GM21367 (cell line): ENCODE data around the gene TMEM272.
A peak's percentile ranks its signal among the peaks of the same experiment; 100 is the strongest.

Experiments used
- ATAC-seq: cut with Tn5 transposase; IDR thresholded peaks from one replicate; pipeline ENCODE4 v1.9.1; 2021; ENCODE audit not compliant: unreplicated experiment

TMEM272 gene

DNA sequence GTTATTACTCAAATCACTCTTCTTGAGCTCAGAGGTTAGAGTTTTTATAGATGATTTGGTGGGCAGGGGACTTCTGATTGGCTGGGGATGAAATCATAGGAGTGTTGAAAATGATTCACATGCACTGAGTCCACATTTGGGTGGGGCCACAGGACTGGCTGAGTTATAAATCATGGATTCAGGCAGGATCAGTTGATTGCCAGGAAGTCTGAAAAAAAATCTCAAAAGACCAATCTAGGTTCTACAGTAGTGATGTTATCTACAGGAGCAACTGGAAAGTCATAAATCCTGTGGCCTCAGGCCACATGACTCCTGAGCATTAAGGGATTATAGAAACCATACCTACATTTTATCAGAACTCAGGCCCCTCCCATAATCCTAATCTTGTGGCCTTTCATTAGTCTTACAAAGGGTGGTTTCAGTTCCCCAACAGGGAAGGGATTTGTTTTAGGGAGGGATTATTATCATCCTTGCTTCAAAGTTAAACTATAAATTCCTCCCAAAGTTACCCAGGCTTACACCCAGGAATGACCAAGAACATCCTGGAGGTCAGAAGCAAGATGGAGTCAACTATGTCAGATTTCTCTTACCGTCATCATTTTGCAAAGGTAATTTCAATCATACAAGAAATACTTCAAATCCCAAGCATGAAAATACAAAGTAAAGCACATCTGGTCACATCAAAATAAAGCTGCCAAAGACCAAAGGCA is 11.2 kb upstream of the TMEM272 start:
- ATAC-seq = no peak

DNA sequence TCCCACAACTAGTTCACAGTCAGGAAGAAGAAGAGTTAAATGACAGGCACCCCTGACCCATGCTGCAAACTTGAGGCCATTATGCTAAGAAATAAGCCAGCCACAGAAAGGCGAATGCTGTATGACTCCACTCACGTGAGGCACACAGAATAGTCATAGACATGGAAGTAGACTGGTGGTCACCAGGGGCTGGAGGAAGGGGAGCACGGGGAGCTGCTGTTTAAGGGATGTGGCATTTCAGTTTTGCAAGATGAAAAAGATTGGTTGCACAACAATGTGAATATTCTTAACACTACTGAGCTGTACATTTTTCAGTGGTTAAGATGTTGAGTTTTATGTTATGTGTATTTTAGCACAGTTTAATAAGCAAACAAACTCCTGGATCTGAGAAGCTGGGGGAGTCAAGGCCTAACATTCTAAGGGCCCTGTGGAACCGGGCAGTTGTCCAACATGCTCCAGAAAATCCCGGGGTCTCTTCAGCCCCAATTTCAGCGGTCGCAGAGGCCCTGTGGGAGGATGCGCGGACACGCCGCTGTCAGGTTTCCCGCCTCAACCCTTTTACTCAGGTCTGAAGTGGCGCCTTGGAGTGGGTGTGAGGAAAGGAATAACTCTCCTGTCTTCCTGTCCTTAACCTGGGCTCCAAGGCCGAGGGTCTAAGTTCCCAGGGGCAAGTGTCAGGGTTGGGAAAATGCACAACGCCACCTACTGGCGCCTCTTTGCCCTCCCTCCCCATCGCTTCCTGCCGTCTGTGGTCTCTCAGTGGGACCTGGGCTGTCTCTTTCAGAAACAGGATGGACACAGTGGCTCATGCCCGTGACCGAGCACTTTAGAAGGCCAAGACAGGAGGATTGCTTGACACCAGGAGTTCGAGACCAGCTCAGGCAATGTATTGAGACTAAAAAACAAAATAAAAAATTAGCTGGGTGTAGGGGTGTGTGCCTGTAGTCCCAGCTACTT is 4.4 kb upstream of the TMEM272 start:
- no peak for ATAC-seq

DNA sequence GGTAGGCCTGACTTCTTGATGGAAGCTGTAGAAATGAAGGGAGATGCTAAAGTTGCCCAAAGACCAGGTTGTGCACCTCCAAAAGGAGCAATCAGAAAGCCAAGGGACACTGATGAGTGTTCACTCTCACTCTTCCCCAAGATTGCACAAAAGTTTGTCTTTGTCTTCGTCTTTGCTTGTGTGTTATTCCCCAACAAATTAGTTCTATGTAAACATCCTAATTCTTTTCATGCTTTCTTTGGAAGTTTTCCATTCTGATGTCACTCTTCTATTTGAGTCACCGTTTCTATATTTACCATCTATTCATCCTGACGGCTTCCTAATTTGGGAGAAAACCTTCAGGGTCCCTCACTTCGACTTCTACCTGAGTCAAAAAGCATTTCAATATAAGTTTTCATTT is 3.7 kb upstream of the TMEM272 start:
- no peak for ATAC-seq

DNA sequence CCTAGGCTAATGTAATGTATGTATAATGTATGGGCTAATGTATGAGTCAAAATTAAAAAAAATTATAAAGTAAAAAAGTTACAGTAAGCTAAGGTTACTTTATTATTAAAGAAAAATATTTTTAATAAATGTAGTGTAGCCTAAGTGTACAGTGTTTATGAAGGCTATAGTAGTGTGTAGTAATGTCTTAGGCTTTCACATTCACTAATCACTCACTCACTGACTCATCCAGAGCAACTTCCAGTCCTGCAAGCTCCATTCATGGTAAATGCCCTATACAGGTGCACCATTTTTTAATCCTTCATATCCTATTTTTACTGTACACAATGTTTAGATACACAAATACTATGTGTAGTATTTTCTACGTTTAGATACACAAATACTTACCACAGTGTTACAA is 1.8 kb upstream of the TMEM272 start:
- no peak for ATAC-seq

DNA sequence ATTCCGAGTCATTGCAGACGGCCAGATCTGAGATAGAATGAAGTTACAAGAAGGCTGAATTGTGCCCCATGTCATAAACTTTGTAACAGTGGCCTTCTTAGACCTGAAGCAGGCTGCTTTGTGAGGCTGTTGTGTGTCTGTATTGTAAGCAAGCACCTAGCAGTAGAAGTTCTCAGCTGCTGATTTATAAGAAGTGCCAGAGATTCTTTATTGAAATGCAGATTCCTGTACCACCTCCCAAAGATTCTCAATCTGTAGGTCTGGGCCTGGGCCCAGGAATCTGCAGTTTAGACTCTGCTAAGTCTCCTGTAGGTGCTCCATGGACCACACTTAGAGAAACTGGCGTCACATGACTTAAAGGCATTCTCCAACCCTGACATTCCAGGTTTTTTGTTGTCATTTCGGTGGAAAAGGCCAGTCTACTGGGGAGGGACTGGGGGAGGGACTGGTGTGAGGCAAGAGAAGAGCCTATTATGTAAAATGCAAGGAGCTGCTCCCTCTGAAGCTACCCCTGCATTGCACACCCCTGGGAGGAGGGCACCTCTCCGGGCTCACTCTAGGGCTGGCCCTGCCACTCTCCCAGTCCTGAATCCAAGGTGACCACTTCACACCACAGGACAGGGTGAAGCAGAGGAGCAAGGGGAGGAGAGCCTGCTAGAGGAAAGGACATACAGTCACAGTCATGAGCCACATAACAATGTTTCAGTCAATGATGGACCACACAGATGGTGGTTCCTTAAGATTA is 769 bp upstream of the TMEM272 start:
- ATAC-seq = no peak

DNA sequence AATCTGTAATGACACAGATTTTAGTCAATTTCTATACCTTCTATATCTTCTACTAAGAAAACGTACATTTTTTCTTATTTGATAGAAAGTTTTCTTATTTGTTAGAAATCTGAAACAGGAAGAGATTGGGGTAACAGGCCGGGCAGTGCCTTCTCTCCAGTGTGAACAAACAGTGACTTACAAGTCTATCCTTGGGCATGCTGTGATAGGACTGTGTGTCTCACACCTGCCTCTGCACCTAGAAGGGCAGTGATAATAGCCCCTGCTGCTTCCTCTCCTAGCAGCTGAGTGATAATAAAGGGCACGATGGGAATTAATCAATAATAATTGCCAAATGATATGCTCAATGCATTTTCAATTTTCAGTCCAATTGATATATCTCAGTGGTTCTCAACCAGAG is 1.4 kb downstream of the TMEM272 start:
- no peak for ATAC-seq

DNA sequence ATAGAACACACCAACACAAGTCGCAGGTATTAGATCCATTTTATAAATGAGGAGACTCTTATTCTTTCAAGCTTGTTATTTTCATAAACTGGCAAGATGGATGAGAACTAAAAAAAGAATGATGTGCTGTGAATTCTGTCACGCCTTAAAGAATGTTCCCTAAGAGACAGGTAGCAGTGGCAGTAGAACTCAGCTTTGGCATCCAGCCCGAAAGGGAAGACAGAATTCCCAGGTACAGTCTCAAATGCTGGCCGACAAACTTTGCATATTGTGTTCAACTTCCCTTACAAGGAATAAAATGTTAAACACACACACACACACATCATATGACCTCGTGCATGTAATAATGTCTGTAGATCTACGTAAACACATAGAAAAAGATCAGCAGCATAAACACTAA is 3.2 kb downstream of the TMEM272 start:
- no peak for ATAC-seq

DNA sequence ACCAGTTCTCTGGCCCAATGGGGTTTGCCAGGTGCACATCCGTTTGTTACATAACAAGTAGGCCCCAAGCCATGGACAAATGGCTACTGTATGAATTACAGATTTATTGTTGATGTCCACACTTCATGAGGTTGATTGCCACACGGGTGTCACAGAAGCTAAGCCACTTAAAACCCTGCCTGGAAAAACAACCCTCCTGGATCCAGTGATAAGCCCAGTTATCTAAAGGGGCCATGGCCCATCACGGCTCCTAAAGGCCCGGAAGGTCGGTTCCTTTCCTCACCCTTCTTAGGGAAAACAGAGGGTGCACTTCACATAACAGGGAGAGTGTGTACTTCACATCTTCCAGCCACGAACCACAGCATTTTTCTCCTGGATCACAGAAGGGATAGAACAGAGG is 4.1 kb downstream of the TMEM272 start:
- ATAC-seq = no peak

DNA sequence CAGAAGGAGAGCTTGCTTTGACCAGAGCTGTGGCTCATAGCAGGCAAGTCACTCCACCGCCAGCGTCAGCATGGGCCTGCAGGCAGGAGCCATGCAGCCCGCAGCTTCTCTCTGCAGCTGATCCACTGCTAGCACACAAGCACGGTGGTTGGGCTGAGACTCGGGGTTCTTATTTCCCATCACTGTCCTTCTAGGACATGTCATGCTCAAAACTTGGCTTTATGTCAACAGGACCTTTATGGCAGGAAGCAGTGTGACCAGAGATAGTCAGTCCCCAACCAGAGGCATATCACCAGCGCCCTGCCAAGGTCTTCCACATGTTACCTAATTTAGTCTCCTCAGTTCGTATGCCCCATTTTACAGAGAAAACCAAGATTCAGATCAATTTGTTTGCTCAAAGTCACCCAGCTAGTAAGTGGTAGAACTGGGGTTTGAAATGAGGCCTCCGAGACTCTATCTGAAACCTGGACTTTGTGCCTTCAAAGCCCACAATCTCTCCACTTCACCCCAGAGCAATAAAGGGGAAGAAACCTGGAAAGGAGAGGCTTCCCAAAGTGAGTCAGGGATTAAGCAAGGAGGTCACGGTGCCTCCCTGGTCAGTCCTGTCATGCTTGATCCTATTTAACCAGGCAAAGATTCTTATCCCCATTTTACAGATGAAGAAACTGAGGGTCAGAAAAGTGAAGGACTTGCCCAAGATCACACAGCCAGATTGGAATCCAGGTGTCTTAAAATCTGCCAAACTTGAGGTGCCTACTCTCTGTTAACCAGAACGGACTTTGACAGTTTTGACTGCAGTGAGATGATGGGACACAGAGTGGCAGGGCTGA is 5.1 kb downstream of the TMEM272 start:
- ATAC-seq = no peak

DNA sequence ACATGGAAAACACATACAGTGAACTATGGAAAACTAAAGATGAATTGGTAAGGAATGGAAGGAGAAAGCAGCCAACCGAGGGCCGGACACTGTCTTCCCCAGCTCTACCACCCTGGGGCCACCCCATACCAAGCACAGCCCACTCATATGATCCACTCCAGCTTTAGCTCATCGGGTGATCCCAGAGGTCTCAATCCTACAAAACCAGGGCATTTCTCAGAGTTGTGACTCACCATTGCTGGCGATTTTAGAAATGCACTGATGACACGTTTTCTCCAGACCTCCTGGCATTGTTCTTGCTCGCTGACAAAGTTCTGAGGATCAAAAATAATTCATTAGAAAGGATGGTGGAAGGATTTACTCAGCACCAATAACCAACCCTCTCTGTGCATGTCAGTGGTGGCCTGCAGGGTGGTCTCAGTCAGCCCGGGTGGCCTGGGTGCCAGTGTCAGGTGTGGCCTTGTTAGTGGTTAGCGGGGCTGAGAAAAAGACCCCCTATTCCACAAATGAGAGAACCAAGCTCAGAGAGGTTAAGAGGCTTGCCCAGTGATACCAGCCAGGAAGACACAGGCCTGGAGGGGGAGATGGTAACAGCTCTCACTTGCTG is 6.6 kb downstream of the TMEM272 start:
- no peak for ATAC-seq

DNA sequence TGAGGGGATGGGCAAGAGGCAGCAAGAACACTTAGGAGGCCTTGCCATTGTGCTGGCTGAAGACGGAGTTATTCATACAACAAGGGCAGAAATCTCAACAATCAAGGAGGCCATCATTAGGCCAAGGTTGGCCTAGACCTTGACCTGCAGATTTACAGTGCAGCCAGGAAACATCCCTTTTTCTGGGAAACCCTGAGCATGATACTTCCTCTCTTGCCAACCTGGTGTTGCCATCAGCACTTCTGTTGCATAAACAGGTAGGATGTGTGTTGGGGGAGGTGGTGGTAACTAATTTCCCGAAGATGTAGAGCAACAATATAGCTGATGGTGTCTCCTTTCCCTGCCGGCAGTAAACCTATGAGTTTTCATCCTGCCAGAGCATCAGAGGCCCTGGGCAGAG is 8.0 kb downstream of the TMEM272 start:
- no peak for ATAC-seq

DNA sequence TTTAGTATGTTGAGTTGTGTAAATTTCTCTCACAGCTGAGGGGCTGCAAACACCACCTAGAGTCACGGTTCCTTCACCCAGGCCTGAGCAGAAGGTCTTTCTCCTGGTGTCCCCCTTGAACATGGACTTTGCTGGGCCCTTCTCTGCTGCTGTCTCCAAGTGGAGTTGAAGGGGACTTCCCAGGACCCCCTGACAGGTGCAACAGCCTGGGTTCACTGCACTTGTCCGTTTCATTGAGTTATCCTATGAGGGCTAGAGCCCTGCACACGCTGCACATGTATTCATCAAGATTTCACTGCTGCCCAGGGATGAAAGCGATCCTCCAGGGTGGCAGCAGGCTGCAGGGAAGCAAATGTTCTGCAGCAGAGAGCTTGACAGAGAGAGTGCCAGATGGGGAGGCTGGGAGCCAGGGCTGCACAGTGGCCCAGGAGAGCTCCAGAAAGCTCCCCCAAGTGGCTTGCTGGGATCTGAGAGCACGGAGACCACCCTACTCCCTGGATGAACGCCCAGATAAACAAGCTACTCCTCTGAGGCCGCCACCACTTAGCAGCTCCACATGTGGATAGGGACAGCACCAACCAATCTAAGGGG is 10.3 kb downstream of the TMEM272 start:
- ATAC-seq = no peak

DNA sequence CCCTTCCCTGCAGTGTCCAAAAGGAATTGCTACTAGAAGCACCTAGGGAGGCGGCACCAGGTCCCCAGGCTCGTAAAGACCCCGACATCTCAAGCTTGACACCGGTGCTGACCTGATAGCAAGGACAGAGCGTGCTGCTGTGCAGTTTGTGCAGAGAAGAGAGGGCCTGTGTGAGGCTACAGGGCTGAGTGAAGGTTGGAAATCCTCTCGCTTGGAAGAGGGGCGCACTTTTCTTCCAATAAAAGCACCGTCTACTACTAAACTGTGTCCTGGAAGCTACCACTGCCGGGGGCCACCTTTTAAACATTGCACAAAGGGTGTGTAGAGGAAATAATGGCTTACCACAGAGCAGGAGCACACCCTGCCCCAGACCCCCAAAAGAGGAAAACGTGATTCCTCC is 11.0 kb downstream of the TMEM272 start:
- no peak for ATAC-seq

DNA sequence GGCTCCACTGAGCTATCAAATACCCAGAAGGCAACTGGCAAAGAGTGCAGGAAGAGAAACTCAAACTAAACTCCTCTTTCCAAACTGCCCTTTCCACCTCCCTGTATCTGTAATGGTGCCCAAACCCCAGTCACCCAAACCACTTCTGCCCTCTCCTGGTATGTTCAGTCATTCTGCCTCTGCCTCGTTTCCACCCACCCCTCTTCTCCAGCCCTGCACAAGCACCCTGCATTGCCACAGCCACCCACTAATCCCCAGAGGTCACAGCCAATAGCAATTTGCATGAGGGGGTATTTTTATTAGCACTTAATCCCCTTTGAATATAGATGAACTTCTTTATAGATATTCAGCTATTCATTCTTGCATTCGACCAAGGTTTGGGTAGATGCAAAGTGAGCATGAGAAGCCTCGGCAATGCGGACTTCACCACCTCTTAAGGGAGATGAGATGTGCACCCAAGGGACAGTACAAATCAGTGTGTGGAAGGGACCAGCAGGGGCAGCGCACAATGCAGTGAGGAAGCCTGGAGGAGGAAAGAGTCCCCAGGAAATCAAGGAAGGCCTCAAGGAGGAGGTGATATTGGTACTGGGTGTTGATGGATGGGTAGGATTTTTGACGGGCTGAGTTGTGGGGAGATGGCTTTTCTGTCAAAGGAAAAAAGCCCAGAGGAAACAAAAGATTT is 12.4 kb downstream of the TMEM272 start:
- peak; percentile 68 for ATAC-seq

DNA sequence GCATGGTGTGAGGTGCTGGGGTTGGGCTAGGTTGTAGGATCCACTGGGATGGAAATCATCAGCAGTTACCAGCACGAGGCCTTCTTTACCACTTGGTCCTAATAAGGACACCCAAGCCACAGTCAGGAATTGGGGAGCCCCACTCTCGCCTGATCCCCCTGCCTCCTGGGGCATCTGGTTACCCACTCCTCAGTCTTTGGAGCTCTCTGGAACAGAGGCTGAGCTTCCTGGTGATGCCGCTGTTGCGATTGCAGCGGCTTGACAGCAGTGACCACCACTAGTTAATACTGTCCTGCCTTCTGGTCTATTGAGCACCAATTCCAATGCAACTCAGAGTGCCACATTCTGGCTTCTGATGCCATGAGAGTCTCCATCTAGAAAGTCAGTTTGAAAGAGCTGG is 13.5 kb downstream of the TMEM272 start:
- ATAC-seq = no peak

DNA sequence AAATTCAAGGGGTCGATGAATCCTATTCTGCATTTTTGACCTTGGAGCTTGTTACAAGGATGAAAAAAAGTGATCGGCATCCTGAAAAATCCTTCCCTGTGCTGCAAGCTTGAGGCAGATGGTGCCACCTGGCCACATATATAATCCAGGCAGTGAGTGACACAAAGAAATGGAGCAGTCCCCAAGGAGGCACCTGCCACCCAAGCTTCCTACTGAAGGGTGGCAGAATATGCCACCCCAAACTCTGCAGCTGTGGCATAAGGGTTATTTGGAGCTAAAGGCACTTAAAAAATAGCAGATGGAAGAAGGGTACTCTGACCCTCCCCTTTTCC is 15.4 kb downstream of the TMEM272 start:
- no peak for ATAC-seq

DNA sequence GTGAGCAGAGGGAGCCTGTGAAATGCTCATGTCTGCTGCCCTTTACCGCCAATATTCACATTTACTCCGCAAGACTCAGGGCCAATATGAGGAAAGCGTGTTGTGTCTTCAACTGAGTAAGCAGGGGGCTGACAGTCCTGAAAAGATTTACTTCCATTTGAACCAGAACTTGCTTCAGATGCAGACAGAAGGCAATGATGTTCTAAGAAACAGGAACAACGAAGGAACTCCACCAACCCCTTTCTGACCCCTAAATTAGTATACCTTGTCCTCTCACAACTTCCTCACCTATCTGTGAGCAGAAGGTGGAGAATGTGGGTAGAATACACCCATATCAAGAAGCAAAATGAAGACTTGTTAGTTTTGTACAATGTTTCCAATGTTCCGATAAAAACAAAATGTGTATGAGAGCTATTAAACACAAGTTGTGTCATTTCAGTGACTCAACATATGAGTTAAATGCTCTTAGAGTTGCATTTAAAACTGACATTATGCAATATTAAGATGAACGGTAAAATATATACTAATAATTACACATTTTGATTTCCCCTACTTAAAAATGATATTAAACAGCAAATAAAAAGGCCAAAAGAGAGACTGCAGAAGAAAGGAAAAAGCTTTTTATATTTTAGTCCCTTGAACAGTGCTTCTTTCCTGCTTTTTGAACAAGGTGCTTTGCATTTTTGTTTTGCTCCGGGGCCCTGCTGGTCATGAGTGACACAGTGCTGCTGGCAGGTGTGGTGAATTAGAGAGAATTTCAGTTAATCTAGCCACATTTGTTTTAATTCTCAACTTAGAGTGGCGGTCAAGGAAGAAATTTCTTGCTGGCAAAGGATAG is 16.0 kb downstream of the TMEM272 start:
- ATAC-seq = no peak

DNA sequence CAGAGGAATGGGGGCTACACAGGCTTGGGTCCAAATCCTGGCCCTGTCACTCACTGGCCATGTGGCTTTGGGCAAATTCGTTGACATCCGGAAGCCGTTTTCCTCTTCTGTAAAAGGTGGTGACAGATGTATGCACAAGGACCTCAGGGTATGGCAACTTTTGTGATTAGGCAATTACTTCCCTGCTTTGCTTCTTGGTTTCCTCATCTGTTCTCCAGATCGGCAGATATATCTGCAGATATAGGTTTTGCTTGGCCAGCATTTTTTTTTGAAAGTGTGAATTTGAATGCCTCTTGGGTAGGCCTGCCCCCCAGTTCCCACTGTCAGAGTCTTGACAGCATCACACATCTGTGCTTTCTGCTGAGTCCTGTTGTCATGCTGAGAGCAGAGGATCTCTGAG is 17.7 kb downstream of the TMEM272 start:
- no peak for ATAC-seq

DNA sequence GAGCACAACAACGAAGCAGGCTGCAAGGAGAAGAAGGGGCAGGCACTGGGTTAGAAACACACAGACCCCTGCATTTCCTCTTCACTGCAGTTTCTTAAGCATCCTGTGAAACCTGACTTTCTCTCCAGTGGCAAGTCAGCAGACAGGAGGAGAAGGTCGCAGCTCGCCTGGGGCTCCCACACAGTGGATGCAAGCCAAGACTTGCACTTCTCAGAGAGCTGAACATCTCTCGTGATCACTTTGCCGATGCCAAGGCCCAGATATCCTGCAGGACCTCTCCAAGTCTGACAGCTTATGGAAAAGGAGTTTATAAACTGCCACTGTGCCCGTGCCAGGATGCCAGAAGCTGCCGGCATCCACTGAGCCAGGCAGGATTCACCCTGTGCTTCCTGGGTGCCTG is 18.4 kb downstream of the TMEM272 start:
- no peak for ATAC-seq
